Neuron (in vitro differentiated cells): ENCODE measurements around the gene DYSF.

Experiments
- H2AFZ ChIP-seq: one replicate; pipeline ENCODE4 v1.6.1; 2013; ENCODE audit warnings: low read depth, mild to moderate bottlenecking, inconsistent platforms, low read length, moderate library complexity
- H3K27me3 ChIP-seq: one replicate; pipeline ENCODE4 v1.6.1; 2013; ENCODE audit warnings: low read length; ENCODE audit not compliant: insufficient read depth
- H3K36me3 ChIP-seq: one replicate; pipeline ENCODE4 v1.6.1; 2013; ENCODE audit warnings: low read length; ENCODE audit not compliant: insufficient read depth
- H3K4me1 ChIP-seq: one replicate; pipeline ENCODE4 v1.6.1; 2013; ENCODE audit warnings: low read length; ENCODE audit not compliant: insufficient read depth
- H3K4me3 ChIP-seq: 2 replicates; pipeline ENCODE4 v1.5.1; 2013; ENCODE audit warnings: mild to moderate bottlenecking, low read length, moderate library complexity
- H3K9me3 ChIP-seq: one replicate; pipeline ENCODE4 v1.6.1; 2013; ENCODE audit warnings: low read length

DYSF gene

GRCh38 chr2:71581026-71581425, 127.7 kb downstream of the DYSF start:
- no peak overlapping the region for H2AFZ ChIP-seq
- no peaks in the 10 kb centered on the region for H3K9me3 ChIP-seq
- H3K36me3 ChIP-seq, result no peaks in the 10 kb centered on the region
- H3K4me1 ChIP-seq, result no peaks in the 10 kb centered on the region
- H3K27me3 ChIP-seq, result peaks cover 5% of the 10 kb centered on the region
- no peak overlapping the region for H3K4me3 ChIP-seq

- no peaks in the 10 kb centered on the region for H3K4me1 ChIP-seq
- no peak overlapping the region for H3K4me3 ChIP-seq
- H3K36me3 ChIP-seq, result no peaks in the 10 kb centered on the region
- H3K27me3 ChIP-seq, result peaks cover 5% of the 10 kb centered on the region
- H3K9me3 ChIP-seq, result no peaks in the 10 kb centered on the region
- no peak overlapping the region for H2AFZ ChIP-seq
Observed at GRCh38 chr2:71583876-71584275, 130.5 kb downstream of the DYSF start.

DNA sequence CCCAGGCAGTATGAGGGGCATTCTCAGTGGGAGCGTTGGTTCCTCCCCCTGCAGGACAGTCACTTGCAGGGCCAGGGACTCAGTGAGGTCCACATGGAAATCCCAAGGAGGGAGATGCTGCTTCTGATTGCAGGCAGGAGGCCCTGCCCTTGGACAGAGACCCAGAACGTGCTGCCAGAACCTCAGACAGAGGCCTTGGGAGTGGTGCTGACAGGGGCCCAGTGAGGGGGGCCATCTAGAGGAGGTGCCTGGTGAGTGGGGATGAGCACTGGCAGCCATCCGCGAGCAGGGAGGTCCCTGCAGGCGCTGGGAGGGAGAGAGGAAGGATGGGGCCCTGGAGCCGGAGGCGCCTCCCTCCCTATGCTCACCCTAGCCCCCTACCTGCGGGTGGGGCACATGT, 133.1 kb downstream of the DYSF start:
- Histone ChIP-seq H2AFZ (no peak overlapping the region), H3K36me3 (no peaks in the 10 kb centered on the region), H3K27me3 (peaks cover 5% of the 10 kb centered on the region), H3K9me3 (no peaks in the 10 kb centered on the region), H3K4me1 (peaks cover 2% of the 10 kb centered on the region), H3K4me3 (no peak overlapping the region)

DNA sequence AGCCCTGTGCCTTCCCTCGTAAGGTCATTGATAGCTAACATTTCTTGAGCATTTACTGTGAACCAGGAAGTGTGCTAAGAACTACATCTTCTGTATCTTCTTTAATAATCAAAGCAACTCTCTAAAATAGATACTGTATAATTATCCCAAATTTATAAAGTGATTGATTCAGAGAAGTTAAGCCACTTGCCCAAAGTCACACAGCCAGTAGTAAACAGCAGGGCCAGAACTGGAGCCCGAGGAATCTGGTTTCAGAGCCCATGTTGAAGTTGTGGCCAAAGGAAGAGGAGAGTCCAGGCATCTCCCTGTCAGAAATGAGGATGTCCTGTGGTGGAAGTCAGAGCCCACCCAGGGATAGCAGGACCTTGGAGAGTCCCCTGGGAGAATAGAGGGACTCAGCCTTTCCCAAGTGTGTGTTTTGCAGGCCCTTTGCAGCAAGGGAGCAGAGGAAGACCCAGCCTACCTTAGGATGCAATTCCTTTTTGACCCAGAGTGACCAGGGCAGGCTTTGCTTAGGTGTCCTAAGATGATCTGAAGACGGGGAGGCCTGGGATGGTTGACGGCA, 134.2 kb downstream of the DYSF start:
- no peak overlapping the region for H3K4me3 ChIP-seq
- H3K9me3 ChIP-seq, result no peaks in the 10 kb centered on the region
- H3K36me3 ChIP-seq, result no peaks in the 10 kb centered on the region
- H2AFZ ChIP-seq, result no peak overlapping the region
- peaks cover 5% of the 10 kb centered on the region for H3K27me3 ChIP-seq
- peaks cover 2% of the 10 kb centered on the region for H3K4me1 ChIP-seq

- no peaks in the 10 kb centered on the region for H3K36me3 ChIP-seq
- H3K27me3 ChIP-seq, result peaks cover 5% of the 10 kb centered on the region
Observed at GRCh38 chr2:71588497-71589170, 135.3 kb downstream of the DYSF start.

DNA sequence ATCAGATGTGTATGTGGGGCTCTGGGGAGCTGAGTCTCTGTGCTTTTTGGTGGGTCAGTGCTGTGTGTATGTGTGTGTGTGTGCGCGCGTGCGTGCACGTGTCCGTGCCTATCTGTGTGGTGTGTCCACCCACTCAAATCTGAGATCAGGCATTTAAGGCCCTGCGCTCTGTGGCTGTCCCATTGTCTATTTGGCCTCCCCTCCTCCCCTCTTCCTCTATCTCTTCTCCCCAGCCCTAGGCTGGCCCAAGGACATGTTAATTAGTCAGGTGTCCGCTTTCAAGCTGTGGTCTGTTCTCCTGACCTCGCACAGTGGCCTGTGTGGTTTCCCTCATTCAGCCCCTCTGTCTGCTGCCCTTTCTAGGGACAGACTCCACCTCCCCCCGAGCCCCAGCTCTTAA, 136.4 kb downstream of the DYSF start:
- Histone ChIP-seq H3K4me1 (peaks cover 2% of the 10 kb centered on the region), H3K9me3 (no peaks in the 10 kb centered on the region), H3K4me3 (no peak overlapping the region), H3K36me3 (no peaks in the 10 kb centered on the region), H3K27me3 (peaks cover 5% of the 10 kb centered on the region), H2AFZ (no peak overlapping the region)

More at GRCh38 chr2:71588497-71589170, 135.3 kb downstream of the DYSF start:
- H3K4me1 ChIP-seq, result peaks cover 2% of the 10 kb centered on the region
- H2AFZ ChIP-seq, result no peak overlapping the region
- H3K4me3 ChIP-seq, result no peak overlapping the region
- no peaks in the 10 kb centered on the region for H3K9me3 ChIP-seq

GRCh38 chr2:71591044-71591443, 137.7 kb downstream of the DYSF start:
- H3K4me3 ChIP-seq, result no peak overlapping the region
- no peak overlapping the region for H2AFZ ChIP-seq
- no peaks in the 10 kb centered on the region for H3K9me3 ChIP-seq
- H3K36me3 ChIP-seq, result no peaks in the 10 kb centered on the region
- H3K4me1 ChIP-seq, result peaks cover 8% of the 10 kb centered on the region
- H3K27me3 ChIP-seq, result no peaks in the 10 kb centered on the region

DNA sequence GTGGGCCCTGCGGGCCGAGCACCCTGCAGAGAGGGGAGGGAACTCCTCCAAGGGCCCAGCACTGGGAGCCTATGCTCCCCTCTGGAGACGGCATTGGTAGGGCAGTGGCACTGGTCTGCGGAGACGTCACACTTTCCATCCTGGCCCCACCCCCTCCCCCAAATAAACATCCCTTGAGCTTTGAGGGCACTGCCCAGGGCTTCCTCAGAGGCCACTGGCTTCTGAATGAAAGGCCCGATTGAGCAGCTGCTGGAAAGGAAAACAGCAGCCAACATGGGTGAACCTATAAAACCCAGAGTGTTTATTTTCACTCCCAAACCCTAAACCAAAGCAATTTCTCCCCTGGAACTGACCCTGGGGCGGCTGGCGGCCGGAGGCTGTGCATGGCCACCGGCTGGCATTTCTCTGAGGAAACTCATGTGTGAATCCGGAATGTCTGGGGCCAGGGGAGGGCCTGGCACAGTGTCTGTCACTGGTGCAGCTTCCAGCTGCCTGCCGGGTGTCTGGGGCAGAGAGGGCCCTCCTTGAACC, 138.9 kb downstream of the DYSF start:
- Histone ChIP-seq H3K27me3 (no peaks in the 10 kb centered on the region), H3K4me1 (peaks cover 13% of the 10 kb centered on the region), H2AFZ (no peak overlapping the region), H3K4me3 (no peak overlapping the region), H3K9me3 (no peaks in the 10 kb centered on the region), H3K36me3 (no peaks in the 10 kb centered on the region)

- Histone ChIP-seq H3K36me3 (no peaks in the 10 kb centered on the region), H3K4me3 (no peak overlapping the region), H3K27me3 (no peaks in the 10 kb centered on the region), H2AFZ (peak overlapping the region; percentile 59), H3K4me1 (peaks cover 10% of the 10 kb centered on the region), H3K9me3 (no peaks in the 10 kb centered on the region)
Observed at GRCh38 chr2:71595569-71595968, 142.2 kb downstream of the DYSF start.

GRCh38 chr2:71596011-71596410, 142.7 kb downstream of the DYSF start:
- Histone ChIP-seq H3K4me1 (peaks cover 10% of the 10 kb centered on the region), H3K9me3 (no peaks in the 10 kb centered on the region), H2AFZ (peak overlapping the region; percentile 59), H3K4me3 (no peak overlapping the region), H3K27me3 (no peaks in the 10 kb centered on the region), H3K36me3 (no peaks in the 10 kb centered on the region)

- Histone ChIP-seq H2AFZ (no peak overlapping the region), H3K27me3 (no peaks in the 10 kb centered on the region), H3K9me3 (no peaks in the 10 kb centered on the region)
Observed at GRCh38 chr2:71597756-71598155, 144.4 kb downstream of the DYSF start.

GRCh38 chr2:71598526-71598925, 145.2 kb downstream of the DYSF start:
- Histone ChIP-seq H2AFZ (no peak overlapping the region), H3K27me3 (no peaks in the 10 kb centered on the region), H3K9me3 (no peaks in the 10 kb centered on the region), H3K4me3 (no peak overlapping the region), H3K4me1 (peaks cover 10% of the 10 kb centered on the region), H3K36me3 (no peaks in the 10 kb centered on the region)

More at GRCh38 chr2:71597756-71598155, 144.4 kb downstream of the DYSF start:
- Histone ChIP-seq H3K4me3 (no peak overlapping the region), H3K4me1 (peaks cover 10% of the 10 kb centered on the region), H3K36me3 (no peaks in the 10 kb centered on the region)

GRCh38 chr2:71599038-71599437, 145.7 kb downstream of the DYSF start:
- H3K4me3 ChIP-seq, result no peak overlapping the region
- peaks cover 10% of the 10 kb centered on the region for H3K4me1 ChIP-seq
- H3K27me3 ChIP-seq, result no peaks in the 10 kb centered on the region
- H2AFZ ChIP-seq, result no peak overlapping the region
- H3K9me3 ChIP-seq, result no peaks in the 10 kb centered on the region
- no peaks in the 10 kb centered on the region for H3K36me3 ChIP-seq
